BJ (cell line): ENCODE results near the gene CIITA. TPM values are rescaled to one million over a fixed set of nuclear protein-coding genes. Genes with fewer than 3 reads are reported as not detected.
A peak's percentile ranks its signal among the peaks of the same experiment; 100 is the strongest.

Source experiments
- CTCF ChIA-PET: fragments of 350-600 bp; formaldehyde crosslinking; extraction: SDS; loops from one replicate; lab custom pipeline; 2021; ENCODE audit warnings: antibody characterized with exemption, inconsistent platforms; lab: Yijun Ruan, JAX
- POLR2A ChIA-PET: fragments of 300-600 bp; sonication (Branson Sonifier 250); formaldehyde crosslinking; extraction: SDS; loops from one replicate; lab custom pipeline; 2021; ENCODE audit warnings: antibody characterized with exemption; lab: Charles Lee
- DNase-seq: peaks from one replicate; pipeline ENCODE4 v3.0.0-alpha.2; 2011; ENCODE audit warnings: low read depth
- H3K27me3 ChIP-seq: 2 replicates; pipeline ENCODE4 v1.6.0; 2011; ENCODE audit warnings: low read length; ENCODE audit not compliant: control insufficient read depth, insufficient read depth
- H3K36me3 ChIP-seq: 2 replicates; pipeline ENCODE4 v1.5.1; 2011; ENCODE audit warnings: low read length; ENCODE audit not compliant: control insufficient read depth, insufficient read depth
- H3K4me3 ChIP-seq: 2 replicates; pipeline ENCODE4 v1.5.1; 2011; ENCODE audit warnings: low read depth, mild to moderate bottlenecking, control low read depth, low read length
- CTCF ChIP-seq: IDR thresholded peaks from 2 replicates; pipeline ENCODE4 v1.5.1; 2011; ENCODE audit warnings: low read depth, mild to moderate bottlenecking, control low read depth, inconsistent platforms, low read length, moderate library complexity; ENCODE audit not compliant: insufficient read depth
- polyA plus RNA-seq: library from polyadenylated mRNA; depleted of rRNA; stranded (reverse); fragments of >200 nt; gene quantifications from 2 replicates; pipeline ENCODE4 v1.2.3, GENCODE V29; 2011

CIITA gene
- polyA plus RNA-seq, 1 experiment = not detected

GRCh38 chr16:10954903-10955302 lies 77.9 kb downstream of the CIITA start:
- no peaks in the 10 kb centered on the region for H3K36me3 ChIP-seq
- CTCF ChIA-PET = interaction anchor here (0.9 to 2.3 kb wide), 6 partner anchors 10 to 451 kb away, joined by 3 to 17 read pairs (median 8); partner anchors contain the start of genes CLEC16A and SOCS1
- DNase-seq = no peak
- no peaks in the 10 kb centered on the region for H3K27me3 ChIP-seq
- no peak for TF ChIP-seq CTCF
- POLR2A ChIA-PET = no interaction called here
- H3K4me3 ChIP-seq = no peak overlapping the region

- CTCF ChIA-PET = interaction anchor here (1.4 to 1.5 kb wide), 2 partner anchors 9 to 297 kb away, joined by 3 to 4 read pairs; no protein-coding TSS in a partner anchor
- no peak for TF ChIP-seq CTCF
- peaks cover 1% of the 10 kb centered on the region; the same call in 1 of the 2 replicates for H3K36me3 ChIP-seq
- no peak for DNase-seq
- POLR2A ChIA-PET = interaction anchor here (0.6 kb wide), 1 partner anchor 733 kb away, joined by 4 read pairs; no protein-coding TSS in a partner anchor
- no peak overlapping the region for H3K4me3 ChIP-seq
- no peaks in the 10 kb centered on the region for H3K27me3 ChIP-seq
Observed at GRCh38 chr16:10957771-10958482, 80.9 kb downstream of the CIITA start.

- POLR2A ChIA-PET = interaction anchor here (0.6 kb wide), 1 partner anchor 295 kb away, joined by 5 read pairs; no protein-coding TSS in a partner anchor
- no peak for TF ChIP-seq CTCF
- H3K27me3 ChIP-seq = no peaks in the 10 kb centered on the region
- no peak for DNase-seq
- H3K36me3 ChIP-seq = peaks cover 3% of the 10 kb centered on the region
- no peak overlapping the region for H3K4me3 ChIP-seq
- CTCF ChIA-PET = interaction anchor here (0.6 to 1.4 kb wide), 5 partner anchors 11 to 820 kb away, joined by 3 to 4 read pairs (median 3); no protein-coding TSS in a partner anchor
Observed at GRCh38 chr16:10959161-10959560, 82.2 kb downstream of the CIITA start.

GRCh38 chr16:10961231-10961630 lies 84.2 kb downstream of the CIITA start:
- TF ChIP-seq CTCF = no peak
- H3K36me3 ChIP-seq = peaks cover 3% of the 10 kb centered on the region
- no peak overlapping the region for H3K4me3 ChIP-seq
- ChIA-PET CTCF (interaction anchor here (0.7 to 1.4 kb wide), 7 partner anchors 11 to 754 kb away, joined by 3 to 6 read pairs (median 3); partner anchors contain the start of gene SOCS1), POLR2A (no interaction called here)
- no peaks in the 10 kb centered on the region for H3K27me3 ChIP-seq
- peak; percentile 81 for DNase-seq
